Thymus (tissue), 11 donors: ENCODE data around the gene CHRM4. TPM values are rescaled to one million over a fixed set of nuclear protein-coding genes. Genes with fewer than 3 reads are reported as not detected.
A peak's percentile ranks its signal among the peaks of the same experiment; 100 is the strongest.

Experiments
- DNase-seq, 9 donors: peaks; one replicate each; pipeline ENCODE4 v3.0.0-alpha.2; 2013; ENCODE audit warnings: low spot score in 9 of 9, low read depth in 6 of 9, missing footprints in 1 of 9
- H3K27ac ChIP-seq, 2 donors: one replicate each; pipeline ENCODE4 v1.5.1; 2013; ENCODE audit warnings: control low read depth in 1 of 2, low read depth in 1 of 2, low read length in 1 of 2, mild to moderate bottlenecking in 1 of 2, moderate library complexity in 1 of 2
- H3K27me3 ChIP-seq, 2 donors: one replicate each; pipeline ENCODE4 v1.5.1; 2013; ENCODE audit warnings: low read length in 1 of 2; ENCODE audit not compliant: control insufficient read depth in 2 of 2, insufficient read depth in 1 of 2
- H3K36me3 ChIP-seq, 2 donors: one replicate each; pipeline ENCODE4 v1.5.1; 2013; ENCODE audit warnings: low read length in 1 of 2, mild to moderate bottlenecking in 1 of 2, moderate library complexity in 1 of 2; ENCODE audit not compliant: control insufficient read depth in 2 of 2, insufficient read depth in 2 of 2
- H3K4me1 ChIP-seq, 2 donors: one replicate each; pipeline ENCODE4 v1.5.1; 2013; ENCODE audit warnings: low read length in 2 of 2; ENCODE audit not compliant: control insufficient read depth in 2 of 2, insufficient read depth in 2 of 2
- H3K4me3 ChIP-seq, 2 donors: one replicate each; pipeline ENCODE4 v1.5.1; 2013; ENCODE audit warnings: low read length in 2 of 2, control low read depth in 1 of 2, mild to moderate bottlenecking in 1 of 2
- H3K9me3 ChIP-seq, 2 donors: one replicate each; pipeline ENCODE4 v1.5.1; 2013; ENCODE audit warnings: low read length in 1 of 2, mild to moderate bottlenecking in 1 of 2; ENCODE audit not compliant: control insufficient read depth in 2 of 2, insufficient read depth in 1 of 2
- WGBS: extraction: QIAGEN DNeasy Blood & Tissue Kit; methylation state at CpG from one replicate; pipeline ENCODE4 v1.1.7; 2013; 5-methylcytosine and 5-hydroxymethylcytosine counted together
- polyA plus RNA-seq: library from polyadenylated mRNA; stranded (reverse); fragments of 200-250 nt; gene quantifications from one replicate; pipeline ENCODE4 v1.2.3, GENCODE V29; 2013
- total RNA-seq: library from RNA; stranded (reverse); fragments of 120-200 nt; gene quantifications from one replicate; pipeline ENCODE4 v1.2.4, GENCODE V29; 2013
- donor health status: healthy.

Gene CHRM4
- total and polyA plus RNA-seq, 2 donors: 0.23 to 3.6 TPM

- peaks cover 10 to 19% of the 10 kb centered on the region in 2 donors for H3K36me3 ChIP-seq
- peak; percentile 55 to 89 (median 79) for DNase-seq
- H3K4me3 ChIP-seq: peak overlapping the region; percentile 14 to 47
- 3% methylated on average over 71 of the region's 71 CpGs for WGBS
- no peak overlapping the region for H3K27ac ChIP-seq
- H3K27me3 ChIP-seq: peaks cover 50 to 63% of the 10 kb centered on the region in 2 donors
- peaks cover 15 to 31% of the 10 kb centered on the region in 2 donors for H3K4me1 ChIP-seq
- peaks cover 0 to 5% of the 10 kb centered on the region in 2 donors for H3K9me3 ChIP-seq
Measured at GRCh38 chr11:46392421-46393230, 1.1 kb upstream of the CHRM4 start.

GRCh38 chr11:46391186-46391577 is 394 bp downstream of the CHRM4 start:
- H3K27me3 ChIP-seq: peaks cover 59 to 77% of the 10 kb centered on the region in 2 donors

GRCh38 chr11:46390331-46391171 is 1.0 kb downstream of the CHRM4 start:
- DNase-seq: no peak
- H3K27me3 ChIP-seq: peaks cover 60 to 84% of the 10 kb centered on the region in 2 donors
- 11% methylated on average over 49 of the region's 49 CpGs for WGBS
- H3K36me3 ChIP-seq: peaks cover 0 to 1% of the 10 kb centered on the region in 2 donors
- peaks cover 15 to 33% of the 10 kb centered on the region in 2 donors for H3K4me1 ChIP-seq
- peaks cover 0 to 5% of the 10 kb centered on the region in 2 donors for H3K9me3 ChIP-seq
- no peak overlapping the region for H3K27ac ChIP-seq
- peak overlapping the region in 1 of 2 donors; percentile 47 for H3K4me3 ChIP-seq

More at GRCh38 chr11:46391186-46391577, 394 bp downstream of the CHRM4 start:
- Histone ChIP-seq H3K4me3 (peak overlapping the region in 1 of 2 donors; percentile 47), H3K9me3 (peaks cover 0 to 5% of the 10 kb centered on the region in 2 donors), H3K27ac (no peak overlapping the region), H3K4me1 (peaks cover 15 to 33% of the 10 kb centered on the region in 2 donors), H3K36me3 (peaks cover 0 to 7% of the 10 kb centered on the region in 2 donors)
- DNase-seq: no peak
- 4% methylated on average over 29 of the region's 31 CpGs for WGBS

GRCh38 chr11:46389450-46390330 is 1.9 kb downstream of the CHRM4 start:
- peaks cover 0 to 5% of the 10 kb centered on the region in 2 donors for H3K9me3 ChIP-seq
- DNase-seq: peak in 3 of 9 donors; percentile 24 to 52 (median 38)
- 4% methylated on average over 80 of the region's 80 CpGs for WGBS
- H3K36me3 ChIP-seq: no peaks in the 10 kb centered on the region
- H3K27me3 ChIP-seq: peaks cover 60 to 92% of the 10 kb centered on the region in 2 donors
- peak overlapping the region; percentile 8 to 36 for H3K4me3 ChIP-seq
- H3K27ac ChIP-seq: no peak overlapping the region
- H3K4me1 ChIP-seq: peaks cover 15 to 33% of the 10 kb centered on the region in 2 donors

GRCh38 chr11:46388619-46389449 is 2.7 kb downstream of the CHRM4 start:
- Histone ChIP-seq H3K4me3 (no peak overlapping the region), H3K36me3 (no peaks in the 10 kb centered on the region), H3K27ac (no peak overlapping the region), H3K27me3 (peaks cover 60 to 100% of the 10 kb centered on the region in 2 donors), H3K4me1 (peaks cover 15 to 33% of the 10 kb centered on the region in 2 donors), H3K9me3 (peaks cover 0 to 5% of the 10 kb centered on the region in 2 donors)
- no peak for DNase-seq
- 19% methylated on average over 21 of the region's 21 CpGs for WGBS

GRCh38 chr11:46387919-46388618 is 3.5 kb downstream of the CHRM4 start:
- Histone ChIP-seq H3K27me3 (peaks cover 60 to 100% of the 10 kb centered on the region in 2 donors), H3K4me1 (peaks cover 13 to 30% of the 10 kb centered on the region in 2 donors), H3K4me3 (no peak overlapping the region), H3K27ac (no peak overlapping the region), H3K36me3 (no peaks in the 10 kb centered on the region), H3K9me3 (peaks cover 0 to 5% of the 10 kb centered on the region in 2 donors)
- DNase-seq: no peak
- 6% methylated on average over 24 of the region's 24 CpGs for WGBS

- H3K4me1 ChIP-seq: peaks cover 9 to 29% of the 10 kb centered on the region in 2 donors
- H3K36me3 ChIP-seq: no peaks in the 10 kb centered on the region
- DNase-seq: no peak
- 87% methylated on average over 5 of the region's 5 CpGs for WGBS
- H3K4me3 ChIP-seq: no peak overlapping the region
- no peak overlapping the region for H3K27ac ChIP-seq
- H3K9me3 ChIP-seq: peaks cover 0 to 5% of the 10 kb centered on the region in 2 donors
- peaks cover 59 to 100% of the 10 kb centered on the region in 2 donors for H3K27me3 ChIP-seq
Measured at GRCh38 chr11:46387456-46387855, 4.1 kb downstream of the CHRM4 start.
